ENCODE measurements around the gene PTPN23.

DNA sequence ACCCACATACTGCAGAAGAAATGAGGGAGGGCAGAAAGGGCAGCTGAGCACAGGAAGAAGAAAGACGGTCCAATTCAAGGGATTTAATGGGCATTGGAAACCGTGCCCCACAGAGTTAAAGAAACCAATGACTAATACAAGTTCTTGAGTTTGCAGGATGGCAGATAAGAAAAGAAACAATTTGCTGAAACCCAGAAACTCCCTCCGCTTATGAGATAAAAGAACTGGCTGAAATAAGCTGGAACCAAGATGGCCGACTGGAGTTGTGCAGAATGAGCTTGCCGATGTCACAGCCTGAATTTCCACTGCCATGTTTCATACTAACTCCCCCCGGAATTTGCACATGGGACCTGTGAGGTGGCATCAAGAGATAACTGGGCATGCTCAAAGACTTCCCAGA, 47.8 kb downstream of the PTPN23 start:
- TF ChIP-seq ZBTB7A (tag by site-specific recombination; IDR thresholded peaks at IDR 0.05; ENCODE audit: low read depth), result no peak
- TF ChIP-seq, protein P1, sequence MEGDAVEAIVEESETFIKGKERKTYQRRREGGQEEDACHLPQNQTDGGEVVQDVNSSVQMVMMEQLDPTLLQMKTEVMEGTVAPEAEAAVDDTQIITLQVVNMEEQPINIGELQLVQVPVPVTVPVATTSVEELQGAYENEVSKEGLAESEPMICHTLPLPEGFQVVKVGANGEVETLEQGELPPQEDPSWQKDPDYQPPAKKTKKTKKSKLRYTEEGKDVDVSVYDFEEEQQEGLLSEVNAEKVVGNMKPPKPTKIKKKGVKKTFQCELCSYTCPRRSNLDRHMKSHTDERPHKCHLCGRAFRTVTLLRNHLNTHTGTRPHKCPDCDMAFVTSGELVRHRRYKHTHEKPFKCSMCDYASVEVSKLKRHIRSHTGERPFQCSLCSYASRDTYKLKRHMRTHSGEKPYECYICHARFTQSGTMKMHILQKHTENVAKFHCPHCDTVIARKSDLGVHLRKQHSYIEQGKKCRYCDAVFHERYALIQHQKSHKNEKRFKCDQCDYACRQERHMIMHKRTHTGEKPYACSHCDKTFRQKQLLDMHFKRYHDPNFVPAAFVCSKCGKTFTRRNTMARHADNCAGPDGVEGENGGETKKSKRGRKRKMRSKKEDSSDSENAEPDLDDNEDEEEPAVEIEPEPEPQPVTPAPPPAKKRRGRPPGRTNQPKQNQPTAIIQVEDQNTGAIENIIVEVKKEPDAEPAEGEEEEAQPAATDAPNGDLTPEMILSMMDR (tag by site-specific recombination; IDR thresholded peaks at IDR 0.05), result no peak
- TF ChIP-seq ZNF221 (tag by site-specific recombination; IDR thresholded peaks at IDR 0.05; ENCODE audit: borderline replicate concordance), result no peak
- no peak for TF ChIP-seq ZNF274 (IDR thresholded peaks at IDR 0.05; ENCODE audit: low read length)
- TF ChIP-seq ZNF274 (tag by site-specific recombination; IDR thresholded peaks at IDR 0.05; ENCODE audit: borderline replicate concordance), result no peak
- TF ChIP-seq ZNF133 (tag by site-specific recombination; IDR thresholded peaks at IDR 0.05), result no peak
- TF ChIP-seq, protein P2, sequence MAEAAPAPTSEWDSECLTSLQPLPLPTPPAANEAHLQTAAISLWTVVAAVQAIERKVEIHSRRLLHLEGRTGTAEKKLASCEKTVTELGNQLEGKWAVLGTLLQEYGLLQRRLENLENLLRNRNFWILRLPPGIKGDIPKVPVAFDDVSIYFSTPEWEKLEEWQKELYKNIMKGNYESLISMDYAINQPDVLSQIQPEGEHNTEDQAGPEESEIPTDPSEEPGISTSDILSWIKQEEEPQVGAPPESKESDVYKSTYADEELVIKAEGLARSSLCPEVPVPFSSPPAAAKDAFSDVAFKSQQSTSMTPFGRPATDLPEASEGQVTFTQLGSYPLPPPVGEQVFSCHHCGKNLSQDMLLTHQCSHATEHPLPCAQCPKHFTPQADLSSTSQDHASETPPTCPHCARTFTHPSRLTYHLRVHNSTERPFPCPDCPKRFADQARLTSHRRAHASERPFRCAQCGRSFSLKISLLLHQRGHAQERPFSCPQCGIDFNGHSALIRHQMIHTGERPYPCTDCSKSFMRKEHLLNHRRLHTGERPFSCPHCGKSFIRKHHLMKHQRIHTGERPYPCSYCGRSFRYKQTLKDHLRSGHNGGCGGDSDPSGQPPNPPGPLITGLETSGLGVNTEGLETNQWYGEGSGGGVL (tag by site-specific recombination; IDR thresholded peaks at IDR 0.05), result no peak
- no peak for TF ChIP-seq ZNF423 (tag by site-specific recombination; IDR thresholded peaks at IDR 0.05)
